ENCODE measurements around the gene VSIG4.

Gene VSIG4

GRCh38 chrX:66023385-66024091 is 16.3 kb downstream of the VSIG4 start:
- DNase-seq = no peak

GRCh38 chrX:66022632-66023384 is 17.1 kb downstream of the VSIG4 start:
- no peak for DNase-seq

- no peak for DNase-seq
Measured at GRCh38 chrX:66021765-66022631, 17.9 kb downstream of the VSIG4 start.

GRCh38 chrX:66021401-66021764 is 18.5 kb downstream of the VSIG4 start:
- DNase-seq = no peak

- DNase-seq = no peak
Measured at GRCh38 chrX:66020631-66021334, 19.1 kb downstream of the VSIG4 start.

GRCh38 chrX:66019974-66020373 is 19.9 kb downstream of the VSIG4 start:
- no peak for DNase-seq

- no peak for DNase-seq
Measured at GRCh38 chrX:66019310-66019652, 20.6 kb downstream of the VSIG4 start.

- no peak for DNase-seq
Measured at GRCh38 chrX:66018585-66019309, 21.1 kb downstream of the VSIG4 start.

- DNase-seq = no peak
Measured at GRCh38 chrX:66017659-66018170, 22.2 kb downstream of the VSIG4 start.

GRCh38 chrX:66016905-66017658 is 22.8 kb downstream of the VSIG4 start:
- no peak for DNase-seq

GRCh38 chrX:66015900-66016689 is 23.8 kb downstream of the VSIG4 start:
- no peak for DNase-seq

GRCh38 chrX:66015152-66015831 is 24.6 kb downstream of the VSIG4 start:
- no peak for DNase-seq

GRCh38 chrX:66014556-66014955 is 25.3 kb downstream of the VSIG4 start:
- DNase-seq = no peak

GRCh38 chrX:66014084-66014483 is 25.8 kb downstream of the VSIG4 start:
- no peak for DNase-seq

- DNase-seq = no peak
Measured at GRCh38 chrX:66013194-66013816, 26.6 kb downstream of the VSIG4 start.

- no peak for DNase-seq
Measured at GRCh38 chrX:66012094-66012534, 27.8 kb downstream of the VSIG4 start.

- no peak for DNase-seq
Measured at GRCh38 chrX:66009231-66009845, 30.5 kb downstream of the VSIG4 start.

- no peak for DNase-seq
Measured at GRCh38 chrX:66008328-66008970, 31.4 kb downstream of the VSIG4 start.

Measured in NCI-H1694 (cell line).